ENCODE data around the gene CCDC142. TPM values are rescaled to one million over a fixed set of nuclear protein-coding genes. Genes with fewer than 3 reads are reported as not detected.
"Not testable (repeated sequence)": the region's sequence is repeated elsewhere in the genome, so short reads cannot be mapped to it uniquely, and the experiment has no call there.

The CCDC142 gene
- total RNA-seq, 2 donors from 2014 or later, result 6.8 to 8.8 TPM

GRCh38 chr2:74457549-74458131, 25.2 kb downstream of the CCDC142 start:
- ATAC-seq (peak; percentile 36 to 42), DNase-seq (peak; percentile 69)
- intact Hi-C loops (cut with DNase I), result no loop called here

- intact Hi-C loops (cut with DNase I), result no loop called here
- DNase-seq (no peak), ATAC-seq (no peak)
Measured at GRCh38 chr2:74457129-74457548, 25.7 kb downstream of the CCDC142 start.

GRCh38 chr2:74454654-74455511, 27.9 kb downstream of the CCDC142 start, which contains the start of gene INO80B:
Gene INO80B (plus strand): TSS chr2:74455087. CDS start chr2:74455117, 30 bp downstream.
- intact Hi-C loops (cut with DNase I), result no loop called here

GRCh38 chr2:74450570-74451190, 32.1 kb downstream of the CCDC142 start:
- ATAC-seq (no peak), DNase-seq (no peak)
- intact Hi-C loops (cut with DNase I), result no loop called here

More at GRCh38 chr2:74454654-74455511, 27.9 kb downstream of the CCDC142 start, which contains the start of gene INO80B:
- ATAC-seq (peak; percentile 57 to 61), DNase-seq (peak; percentile 95)

- ATAC-seq (no peak), DNase-seq (no peak)
- intact Hi-C loops (cut with DNase I), result no loop called here
Measured at GRCh38 chr2:74448771-74449170, 34.0 kb downstream of the CCDC142 start.

GRCh38 chr2:74447230-74447999, 35.4 kb downstream of the CCDC142 start:
- DNase-seq (no peak), ATAC-seq (no peak)

GRCh38 chr2:74444498-74445318, 38.1 kb downstream of the CCDC142 start:
- intact Hi-C loops (cut with DNase I), result no loop called here

More at GRCh38 chr2:74447230-74447999, 35.4 kb downstream of the CCDC142 start:
- intact Hi-C loops (cut with DNase I), result no loop called here

GRCh38 chr2:74442483-74443297, 40.1 kb downstream of the CCDC142 start:
- DNase-seq; intact Hi-C loops (cut with DNase I); ATAC-seq: not testable (repeated sequence)

More at GRCh38 chr2:74444498-74445318, 38.1 kb downstream of the CCDC142 start:
- ATAC-seq (no peak), DNase-seq (no peak)

- DNase-seq, result peak; percentile 68
- intact Hi-C loops (cut with DNase I), result no loop called here
- ATAC-seq, result peak; percentile 14 to 30
Measured at GRCh38 chr2:74441690-74442482, 40.9 kb downstream of the CCDC142 start, which contains the start of gene RTKN. Gene RTKN (minus strand): TSS chr2:74441937. CDS start chr2:74441816, 121 bp downstream.

GRCh38 chr2:74441170-74441689, 41.6 kb downstream of the CCDC142 start:
- DNase-seq (no peak), ATAC-seq (peak; percentile 4 to 6)
- intact Hi-C loops (cut with DNase I), result no loop called here

- intact Hi-C loops (cut with DNase I), result no loop called here
- DNase-seq, result peak; percentile 93
- peak; percentile 94 to 95 for ATAC-seq
Measured at GRCh38 chr2:74440378-74441169, 42.2 kb downstream of the CCDC142 start.

- intact Hi-C loops (cut with DNase I), result no loop called here
Measured at GRCh38 chr2:74439803-74440377, 42.9 kb downstream of the CCDC142 start.

GRCh38 chr2:74439373-74439772, 43.4 kb downstream of the CCDC142 start:
- intact Hi-C loops (cut with DNase I), result no loop called here
- DNase-seq (no peak), ATAC-seq (no peak)

More at GRCh38 chr2:74439803-74440377, 42.9 kb downstream of the CCDC142 start:
- peak; percentile 48 to 56 for ATAC-seq
- DNase-seq, result peak; percentile 86

GRCh38 chr2:74438248-74438647, 44.5 kb downstream of the CCDC142 start:
- ATAC-seq, result no peak
- intact Hi-C loops (cut with DNase I), result no loop called here
- DNase-seq, result no peak

All from left cardiac atrium (tissue), 4 donors.